ENCODE results near the gene DDX1.

DNA sequence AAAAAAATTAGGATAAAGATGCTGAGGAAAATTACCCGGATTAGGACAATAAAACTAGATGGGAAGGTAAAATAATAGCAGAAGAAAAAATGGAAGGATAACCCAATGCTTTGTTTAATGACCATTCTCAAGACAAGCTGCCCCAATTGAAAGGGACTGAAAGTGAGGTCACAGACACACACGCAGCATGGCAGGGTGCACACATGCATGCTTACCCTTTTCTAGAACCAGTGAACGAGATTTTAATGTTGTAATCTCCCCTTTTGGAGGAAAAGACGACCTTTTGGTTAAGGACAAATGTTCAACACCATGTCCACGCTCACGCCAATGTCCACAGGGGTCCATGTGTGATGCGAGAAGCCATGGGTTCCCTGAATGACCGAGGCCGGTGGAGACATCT lies 70.9 kb downstream of the DDX1 start:
- TF ChIP-seq POLR2A (IDR thresholded peaks at IDR 0.05) (no peak), POLR2AphosphoS5 (IDR thresholded peaks at IDR 0.05; ENCODE audit: insufficient read depth in 1 of 2, low read depth in 1 of 2) (no peak)
- TF ChIP-seq, protein P1, sequence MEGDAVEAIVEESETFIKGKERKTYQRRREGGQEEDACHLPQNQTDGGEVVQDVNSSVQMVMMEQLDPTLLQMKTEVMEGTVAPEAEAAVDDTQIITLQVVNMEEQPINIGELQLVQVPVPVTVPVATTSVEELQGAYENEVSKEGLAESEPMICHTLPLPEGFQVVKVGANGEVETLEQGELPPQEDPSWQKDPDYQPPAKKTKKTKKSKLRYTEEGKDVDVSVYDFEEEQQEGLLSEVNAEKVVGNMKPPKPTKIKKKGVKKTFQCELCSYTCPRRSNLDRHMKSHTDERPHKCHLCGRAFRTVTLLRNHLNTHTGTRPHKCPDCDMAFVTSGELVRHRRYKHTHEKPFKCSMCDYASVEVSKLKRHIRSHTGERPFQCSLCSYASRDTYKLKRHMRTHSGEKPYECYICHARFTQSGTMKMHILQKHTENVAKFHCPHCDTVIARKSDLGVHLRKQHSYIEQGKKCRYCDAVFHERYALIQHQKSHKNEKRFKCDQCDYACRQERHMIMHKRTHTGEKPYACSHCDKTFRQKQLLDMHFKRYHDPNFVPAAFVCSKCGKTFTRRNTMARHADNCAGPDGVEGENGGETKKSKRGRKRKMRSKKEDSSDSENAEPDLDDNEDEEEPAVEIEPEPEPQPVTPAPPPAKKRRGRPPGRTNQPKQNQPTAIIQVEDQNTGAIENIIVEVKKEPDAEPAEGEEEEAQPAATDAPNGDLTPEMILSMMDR (IDR thresholded peaks at IDR 0.05) = no peak
